HG03095 (cell line): ENCODE data around the gene POP7.

Experiments
- ATAC-seq: cut with Tn5 transposase; IDR thresholded peaks from one replicate; pipeline ENCODE4 v1.9.1; 2021; ENCODE audit warnings: moderate library complexity; ENCODE audit not compliant: unreplicated experiment

The POP7 gene

DNA sequence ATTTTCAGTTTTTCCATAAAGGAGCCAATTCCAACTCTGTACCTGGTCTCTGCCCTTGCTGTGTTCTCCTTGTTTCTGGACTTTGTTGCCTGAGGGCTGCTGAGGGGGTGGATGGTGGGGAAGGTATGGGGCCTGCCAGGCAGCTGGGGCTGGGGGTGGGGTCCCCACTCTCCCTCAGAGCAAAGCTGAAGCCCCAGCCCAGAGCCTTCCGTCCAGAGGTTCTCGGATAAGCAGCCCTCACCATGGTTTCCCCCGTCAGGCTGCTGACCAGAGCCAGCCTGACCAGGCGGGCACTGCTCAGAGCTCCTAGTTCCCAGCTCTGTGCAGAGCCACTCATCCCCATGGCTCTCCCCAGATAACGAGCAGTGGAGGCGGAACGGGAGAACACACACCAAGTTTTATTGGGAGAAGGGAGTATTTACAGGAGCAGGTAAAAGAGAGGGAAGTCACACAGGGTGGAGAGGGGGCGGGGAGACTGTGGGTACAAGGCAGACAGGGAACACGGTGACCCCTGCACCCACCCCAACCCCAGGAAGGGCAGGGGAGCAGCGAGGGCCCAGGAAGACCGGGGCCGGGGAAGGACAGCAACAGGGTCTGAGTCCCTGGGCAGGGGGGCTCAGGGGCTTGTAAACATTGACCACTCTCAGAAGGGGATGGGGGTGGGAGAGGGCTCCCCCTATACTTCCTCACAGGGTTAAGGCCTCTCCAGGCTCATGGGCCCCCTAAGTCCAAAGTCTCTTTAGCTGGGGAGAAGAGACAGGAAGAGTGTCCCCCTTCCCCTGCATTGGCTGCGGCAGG lies 26.6 kb upstream of the POP7 start:
- ATAC-seq, result no peak

DNA sequence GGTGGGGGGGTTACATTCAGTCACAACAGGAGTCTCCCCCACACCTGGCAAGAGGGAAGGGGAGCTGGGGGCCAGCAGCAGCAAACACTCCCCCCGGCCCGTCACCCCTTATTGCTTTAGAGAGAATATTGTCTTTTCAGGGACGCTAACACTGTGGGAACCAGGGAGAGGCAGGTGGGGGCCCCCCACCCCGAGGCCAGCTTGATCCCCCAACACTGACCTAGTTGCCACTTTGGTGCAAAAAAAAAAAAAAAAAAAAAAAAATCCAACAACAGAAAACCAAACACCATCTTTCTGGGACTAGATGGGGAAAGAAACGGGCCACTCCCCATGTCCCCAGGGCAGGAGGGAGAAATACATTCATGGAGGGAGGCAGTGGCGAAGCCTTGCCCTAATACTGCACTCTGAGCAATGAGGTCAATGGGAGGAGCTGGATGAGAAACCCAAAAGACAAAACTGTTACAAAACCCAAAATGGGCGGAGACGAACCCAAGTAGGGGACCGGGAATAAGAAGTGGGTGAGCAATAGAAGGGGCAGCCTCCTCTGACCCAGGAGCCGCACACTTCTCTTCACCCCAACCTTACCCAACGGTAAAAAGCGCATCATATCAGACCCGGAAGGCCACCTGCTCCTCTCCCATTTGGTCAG lies 25.9 kb upstream of the POP7 start:
- ATAC-seq, result no peak

- ATAC-seq, result no peak
Measured at GRCh38 chr7:100680576-100681271, 25.2 kb upstream of the POP7 start.

- ATAC-seq, result no peak
Measured at GRCh38 chr7:100681491-100682227, 24.3 kb upstream of the POP7 start.

DNA sequence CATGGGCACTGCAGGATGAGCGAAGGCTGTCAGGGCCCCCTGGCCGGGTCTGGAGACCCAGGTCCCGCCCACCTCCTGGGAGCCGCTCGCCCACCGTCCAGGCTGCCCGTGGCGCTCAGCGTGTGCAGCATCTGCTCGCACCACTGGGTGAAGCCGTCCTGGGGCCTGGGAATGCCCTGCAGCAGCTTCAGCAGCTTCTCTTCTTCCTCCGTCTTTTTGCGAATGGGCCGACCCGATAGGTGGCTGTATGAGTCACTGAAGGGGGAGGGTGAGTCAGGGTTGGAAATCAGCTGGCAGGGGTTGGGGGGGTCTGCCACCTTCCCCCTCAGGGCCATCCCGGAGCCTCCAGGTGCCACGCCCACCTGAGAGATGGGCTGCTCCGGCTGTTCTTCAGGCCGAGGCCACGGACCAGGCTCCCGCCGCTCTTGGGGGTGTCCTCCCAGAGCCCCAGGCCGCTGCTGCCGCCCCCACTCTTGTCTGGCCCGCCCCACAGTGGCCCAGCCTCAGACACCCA lies 23.6 kb upstream of the POP7 start:
- no peak for ATAC-seq

- no peak for ATAC-seq
Measured at GRCh38 chr7:100682991-100683658, 22.8 kb upstream of the POP7 start.

- no peak for ATAC-seq
Measured at GRCh38 chr7:100683659-100684533, 22.0 kb upstream of the POP7 start.

- ATAC-seq, result no peak
Measured at GRCh38 chr7:100684534-100685042, 21.3 kb upstream of the POP7 start.

DNA sequence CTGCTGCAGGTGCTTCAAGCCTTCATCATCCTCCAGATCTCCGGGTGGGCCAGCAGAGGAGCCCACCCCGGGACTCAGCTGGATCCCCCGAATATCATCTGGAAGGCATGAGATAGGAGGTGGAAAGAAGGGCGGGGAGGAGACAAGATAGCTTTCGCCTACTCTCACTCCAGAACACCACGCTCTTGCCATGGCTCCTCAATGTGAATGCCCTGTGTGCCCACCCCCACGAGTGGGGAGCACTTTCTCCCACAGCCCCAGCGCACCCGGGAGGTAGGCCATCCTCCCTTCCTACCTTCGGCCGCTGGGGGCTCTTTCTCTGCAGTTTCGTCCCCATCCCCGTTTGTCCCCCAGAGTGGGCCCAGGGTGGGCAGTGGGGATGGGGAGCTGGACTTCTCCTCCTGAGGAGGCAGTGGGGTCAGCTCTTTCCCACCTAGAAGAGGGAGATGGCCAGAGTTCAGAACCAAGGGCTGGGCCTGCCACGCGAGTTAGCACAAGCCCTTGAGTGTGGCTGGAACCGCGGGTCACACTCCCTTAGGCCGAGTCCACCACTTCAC lies 20.8 kb upstream of the POP7 start:
- no peak for ATAC-seq

DNA sequence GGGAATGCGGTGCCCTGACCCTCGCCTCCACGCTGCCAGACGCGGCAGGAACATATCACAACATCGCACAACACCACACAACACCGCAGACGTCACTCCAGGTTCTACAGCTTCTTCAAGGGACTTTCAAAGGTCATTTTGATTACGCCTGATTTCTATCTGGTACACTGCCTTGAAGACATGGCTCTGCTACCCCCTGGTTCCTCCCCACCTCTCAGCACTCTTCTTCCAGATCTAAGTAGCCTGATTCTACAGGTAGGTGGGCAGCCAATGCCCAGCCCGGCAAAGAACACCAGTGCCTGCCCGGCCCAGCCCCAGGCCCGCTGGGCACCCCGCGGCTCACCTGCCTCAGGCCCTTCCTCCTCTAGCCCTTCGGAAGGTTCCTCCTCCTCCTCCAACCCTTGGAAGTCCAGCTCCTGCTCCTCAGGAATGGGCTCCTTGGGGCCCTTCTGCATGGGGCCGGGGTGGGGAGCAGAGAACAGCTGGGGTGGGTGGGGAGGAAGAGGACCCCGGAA lies 20.2 kb upstream of the POP7 start:
- ATAC-seq, result no peak

DNA sequence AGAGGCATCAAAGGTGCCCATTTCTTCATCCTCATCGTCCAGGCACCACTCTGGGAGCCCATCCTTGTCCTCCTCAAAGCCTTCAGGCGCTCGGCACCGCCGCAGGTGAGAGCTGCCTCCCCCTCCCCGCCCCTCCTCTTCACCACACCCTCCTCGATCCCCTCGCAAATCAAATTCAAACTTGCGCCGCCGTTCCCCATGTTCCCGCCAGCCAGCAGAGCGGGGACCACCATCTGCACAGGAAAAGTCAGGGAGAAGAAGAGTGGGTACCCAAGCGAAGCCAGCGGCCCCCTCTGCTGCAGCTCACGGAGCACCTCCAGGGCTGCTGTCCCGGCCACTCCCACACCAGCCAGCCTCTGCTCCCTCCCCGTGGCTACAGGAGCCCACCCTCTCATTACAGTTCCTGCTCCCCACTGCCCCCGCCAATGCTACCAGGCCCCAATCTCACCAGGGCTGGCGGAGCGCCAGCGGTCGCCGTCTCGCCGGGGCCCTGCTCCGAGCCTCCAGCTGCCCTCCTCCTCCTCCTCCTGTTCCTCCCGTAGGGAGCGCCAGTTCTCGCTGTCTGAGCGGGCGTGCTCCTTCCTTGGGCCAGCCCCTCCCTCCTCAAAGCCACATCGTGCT lies 19.6 kb upstream of the POP7 start:
- no peak for ATAC-seq

DNA sequence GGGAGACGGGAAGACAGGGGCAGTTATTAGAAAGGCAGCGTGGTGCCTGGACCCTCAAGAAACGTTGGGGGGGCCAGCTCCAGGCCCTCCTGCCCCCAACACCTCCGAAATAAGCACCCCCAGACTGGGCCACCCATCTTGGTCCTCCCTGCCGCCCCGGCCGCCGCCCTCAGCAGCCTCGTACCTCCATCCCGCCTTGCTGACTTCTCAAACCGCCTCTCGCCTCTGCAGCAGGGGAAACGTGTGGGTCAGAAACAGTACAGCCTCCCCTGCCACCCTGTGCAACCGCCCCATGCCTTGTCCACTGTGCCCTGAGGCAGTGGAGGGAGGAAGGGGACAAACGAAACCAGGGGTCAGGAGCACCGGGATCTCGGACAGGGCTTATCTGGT lies 19.1 kb upstream of the POP7 start:
- no peak for ATAC-seq

- ATAC-seq, result no peak
Measured at GRCh38 chr7:100687261-100687660, 18.7 kb upstream of the POP7 start.

- no peak for ATAC-seq
Measured at GRCh38 chr7:100687751-100688300, 18.1 kb upstream of the POP7 start.

- ATAC-seq, result no peak
Measured at GRCh38 chr7:100688326-100688860, 17.5 kb upstream of the POP7 start.

GRCh38 chr7:100689230-100690135 lies 16.4 kb upstream of the POP7 start:
- no peak for ATAC-seq
